COLO668 (cell line): ENCODE data around the gene KIAA1755.

Source experiments
- DNase-seq: peaks from one replicate; lab custom pipeline; 2025; ENCODE audit not compliant: unreplicated experiment; lab: John Stamatoyannopoulos, UW

Gene KIAA1755

GRCh38 chr20:38209054-38209675 is 51.4 kb downstream of the KIAA1755 start:
- DNase-seq, result no peak

DNA sequence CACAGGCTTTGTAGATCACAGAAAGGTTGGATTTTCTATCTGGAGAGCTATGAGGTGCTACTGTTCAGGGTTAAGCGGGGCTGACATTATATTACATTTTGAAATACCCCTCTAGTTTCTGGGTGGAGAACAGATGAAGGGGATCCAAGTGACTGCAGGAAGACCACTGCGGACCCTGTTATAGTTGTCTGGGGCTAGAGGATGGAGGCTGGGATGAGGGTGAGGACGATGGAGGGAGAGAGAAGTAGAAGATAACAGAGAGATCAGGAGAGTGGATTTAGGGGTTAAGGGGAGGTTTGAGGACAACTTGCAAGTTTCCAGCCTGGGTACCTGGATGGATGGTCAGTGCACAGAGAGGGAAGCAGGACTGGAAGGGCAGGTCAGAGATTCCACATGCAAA is 52.0 kb downstream of the KIAA1755 start:
- no peak for DNase-seq

DNA sequence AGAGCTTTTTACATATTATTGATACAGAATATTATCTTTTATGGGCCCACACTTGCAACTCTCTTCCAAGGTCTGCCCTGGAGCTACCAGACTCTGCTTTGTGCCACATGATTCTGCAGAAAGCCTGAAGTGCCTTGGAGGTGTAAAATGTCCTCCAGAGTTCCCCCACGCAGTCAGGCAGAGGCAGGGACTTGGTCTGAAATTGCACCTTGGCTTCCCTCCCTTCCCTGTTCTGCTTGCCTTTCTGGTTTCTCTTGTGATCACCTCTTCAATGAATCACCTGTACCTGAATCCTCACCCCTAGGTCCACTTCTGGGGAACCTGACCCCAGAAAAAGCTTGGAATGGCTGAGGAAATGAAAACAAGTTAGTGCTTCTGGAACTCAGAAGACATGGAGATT is 52.4 kb downstream of the KIAA1755 start:
- no peak for DNase-seq

GRCh38 chr20:38207621-38208020 is 52.9 kb downstream of the KIAA1755 start:
- DNase-seq, result no peak

DNA sequence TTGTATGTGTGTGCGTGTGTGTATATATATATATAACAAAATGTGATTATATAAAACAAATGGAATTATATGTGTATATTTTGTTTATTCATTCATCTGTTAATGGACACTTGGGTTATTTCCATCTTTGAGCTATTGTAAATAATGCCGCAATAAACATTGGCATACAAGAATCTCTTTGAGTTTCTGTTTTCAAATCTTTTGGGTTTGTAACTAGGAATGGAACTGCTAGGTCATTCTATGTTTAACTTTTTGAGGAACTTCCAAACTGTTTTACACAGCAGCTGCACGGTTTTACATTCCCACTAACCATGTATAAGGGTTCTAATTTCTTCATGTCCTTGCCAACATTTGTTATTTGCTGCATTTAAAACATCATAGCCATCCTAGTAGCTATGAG is 55.5 kb downstream of the KIAA1755 start:
- DNase-seq, result no peak

DNA sequence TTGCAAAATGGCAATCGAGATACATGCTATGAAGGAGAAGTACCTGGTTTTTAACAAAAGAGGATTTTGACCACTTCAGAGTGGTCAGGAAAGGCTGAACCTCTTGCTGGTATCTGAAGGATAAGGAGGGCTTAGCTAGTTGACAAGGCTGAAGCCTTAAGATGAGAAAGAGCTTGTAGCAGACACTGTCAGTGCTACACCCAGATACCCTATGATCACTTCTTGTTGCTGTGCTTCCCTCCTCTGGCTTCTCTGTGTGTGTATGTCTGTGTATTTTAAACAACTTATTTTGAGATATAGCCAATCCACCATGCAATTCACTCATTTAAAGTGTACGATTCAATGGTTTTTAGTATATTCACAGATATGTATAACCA is 56.6 kb downstream of the KIAA1755 start:
- no peak for DNase-seq

DNA sequence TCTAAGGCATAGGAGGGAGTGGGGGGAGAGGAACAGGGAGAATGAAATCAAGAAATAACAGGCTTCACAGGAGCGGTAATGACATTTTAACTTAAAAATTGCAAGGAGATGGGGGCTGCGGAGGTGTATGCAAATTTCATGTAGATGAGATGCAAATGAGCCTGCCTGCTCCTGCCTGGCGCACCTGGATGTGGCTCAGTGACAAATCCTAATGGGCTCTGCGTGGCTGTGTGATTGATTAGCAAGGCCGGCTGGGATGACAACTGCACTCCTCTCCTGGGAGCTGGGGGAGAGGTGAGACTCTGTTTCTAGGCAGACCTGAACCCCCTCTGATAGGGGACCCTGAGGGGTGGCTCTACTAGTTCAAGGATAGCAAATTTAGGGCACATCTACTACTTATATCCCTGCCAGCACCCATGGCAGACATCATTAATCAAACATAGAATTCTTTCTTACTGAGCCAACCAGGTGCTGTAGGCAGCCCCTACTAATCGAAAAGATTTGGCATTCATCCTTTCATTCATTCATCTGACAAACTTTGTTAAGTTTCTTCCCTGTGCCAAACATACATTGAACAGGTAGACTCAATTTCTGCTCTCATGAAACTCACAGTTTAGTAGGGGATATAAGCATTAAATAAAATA is 57.1 kb downstream of the KIAA1755 start:
- DNase-seq, result no peak

DNA sequence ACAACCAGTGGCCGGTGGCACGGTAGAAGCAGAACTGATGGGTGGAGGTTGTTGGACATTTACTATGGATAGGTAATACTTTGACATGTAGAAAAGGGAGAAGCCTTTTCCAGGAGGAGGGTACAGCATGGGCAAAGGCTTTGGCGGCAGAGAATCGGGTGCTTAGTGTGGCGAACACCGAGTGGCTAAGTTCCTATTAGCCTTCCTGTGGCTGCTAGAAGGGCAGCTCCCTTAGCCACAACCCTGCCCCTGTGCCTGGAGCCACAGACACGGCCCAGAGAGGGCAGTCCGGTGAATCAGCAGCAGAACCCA is 57.6 kb downstream of the KIAA1755 start:
- no peak for DNase-seq

- no peak for DNase-seq
Observed at GRCh38 chr20:38202153-38202981, 58.2 kb downstream of the KIAA1755 start.

- DNase-seq, result no peak
Observed at GRCh38 chr20:38201356-38201755, 59.2 kb downstream of the KIAA1755 start.

DNA sequence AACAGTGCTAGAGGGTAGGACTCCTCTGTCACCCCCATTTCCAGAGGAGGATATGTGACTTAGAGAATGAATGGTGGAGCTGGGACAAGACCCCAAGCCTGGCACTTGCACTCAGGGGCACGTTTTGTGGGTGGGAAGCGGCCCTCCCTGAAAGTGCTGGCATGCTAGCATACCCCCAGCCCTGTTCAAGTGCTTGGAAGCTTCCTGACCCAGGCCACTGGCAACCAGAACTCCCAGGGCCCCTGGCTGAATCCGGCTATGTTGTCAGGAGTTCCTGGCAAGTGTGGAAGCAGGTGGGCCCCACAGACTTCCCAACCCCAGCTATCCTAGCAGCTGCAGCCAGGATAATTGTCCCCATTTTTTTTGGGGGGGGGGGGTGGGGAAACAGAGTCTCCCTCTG is 59.9 kb downstream of the KIAA1755 start:
- DNase-seq, result no peak

DNA sequence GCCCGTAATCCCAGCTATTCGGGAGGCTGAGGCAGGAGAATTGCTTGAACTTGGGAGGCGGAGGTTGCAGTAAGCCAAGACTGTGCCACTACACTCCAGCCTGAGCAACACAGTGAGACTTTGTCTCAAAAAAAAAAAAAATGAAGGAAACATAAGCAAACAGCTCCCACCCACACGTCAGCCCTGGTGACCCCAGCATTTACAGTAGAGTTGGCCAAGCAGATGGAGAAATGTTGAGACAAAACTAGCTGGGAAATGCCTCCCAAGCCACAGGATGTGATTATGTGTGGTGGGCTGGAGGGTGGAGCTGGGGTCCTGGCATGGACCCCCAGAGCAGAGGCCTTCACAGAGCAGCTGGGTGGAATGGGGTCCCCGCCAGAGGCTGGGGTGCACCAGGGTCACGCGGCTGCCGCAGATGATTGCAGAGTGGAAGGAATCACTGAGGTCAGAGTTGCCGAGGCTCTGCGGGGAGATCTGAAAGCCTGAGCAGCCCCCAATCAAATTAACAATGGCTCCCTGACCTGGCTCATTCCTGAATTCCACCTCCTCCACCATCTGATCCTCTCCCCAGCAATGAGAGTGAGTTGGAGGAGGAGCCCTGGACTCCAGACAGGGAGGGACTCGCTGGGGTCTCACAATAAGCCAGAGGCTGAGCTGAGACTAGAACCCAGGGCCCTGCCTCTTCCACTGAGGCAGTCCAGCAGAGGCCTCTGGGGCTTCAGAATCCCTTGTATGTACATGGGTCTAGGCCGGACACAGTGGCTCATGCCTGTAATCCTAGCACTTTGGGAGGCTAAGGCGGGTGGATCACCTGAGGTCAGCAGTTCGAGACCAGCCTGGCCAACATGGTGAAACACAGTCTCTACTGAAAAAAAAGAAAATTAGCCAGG is 60.8 kb downstream of the KIAA1755 start:
- DNase-seq, result no peak

DNA sequence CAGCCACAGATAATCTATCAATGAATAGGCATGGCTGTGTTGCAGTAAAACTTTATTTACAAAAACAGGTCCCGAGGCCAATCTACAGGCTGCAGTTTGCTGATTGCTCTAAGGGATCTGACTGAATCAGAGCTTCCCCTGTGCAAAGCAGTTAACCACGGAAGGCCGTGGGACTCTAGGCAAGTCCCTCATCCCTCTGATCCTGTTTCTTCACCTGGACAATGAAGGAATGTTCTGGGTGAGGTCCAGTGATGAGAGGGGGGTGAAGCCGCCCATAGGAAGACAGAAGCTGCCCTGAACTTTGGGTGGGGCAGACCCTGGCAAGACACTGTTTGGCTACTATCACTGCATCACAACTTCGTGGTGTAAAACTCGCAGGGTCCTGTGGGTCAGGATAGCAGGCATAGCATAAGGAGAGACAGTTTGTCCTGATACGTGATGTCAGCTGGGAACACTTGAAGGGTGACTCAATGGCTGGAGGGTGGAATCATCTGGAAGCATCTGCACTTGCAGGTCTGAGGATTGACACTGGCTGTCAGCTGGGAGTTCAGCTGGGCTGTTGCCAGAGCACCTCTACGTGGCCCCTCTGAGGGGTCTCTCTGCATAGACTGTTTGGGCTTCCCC is 62.2 kb downstream of the KIAA1755 start:
- DNase-seq, result no peak

DNA sequence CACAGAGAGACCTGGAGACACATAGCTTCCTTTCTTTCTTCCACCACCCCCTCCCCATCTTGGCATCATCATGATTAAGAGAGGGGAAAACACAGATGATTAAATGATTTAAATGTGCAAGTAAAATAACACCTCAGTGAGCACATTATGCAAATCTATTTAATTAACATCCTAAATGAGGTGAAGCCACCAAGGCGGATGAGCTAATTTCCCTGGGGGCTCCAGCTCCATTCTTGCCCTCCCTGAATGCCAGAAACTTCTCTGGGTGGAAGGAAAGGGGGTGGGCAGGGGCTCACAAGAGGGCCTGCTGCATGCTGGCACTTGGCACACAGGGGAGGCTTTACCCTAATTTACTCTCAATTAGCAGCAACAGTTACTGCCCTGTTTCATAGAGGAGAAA is 62.9 kb downstream of the KIAA1755 start:
- DNase-seq, result no peak

DNA sequence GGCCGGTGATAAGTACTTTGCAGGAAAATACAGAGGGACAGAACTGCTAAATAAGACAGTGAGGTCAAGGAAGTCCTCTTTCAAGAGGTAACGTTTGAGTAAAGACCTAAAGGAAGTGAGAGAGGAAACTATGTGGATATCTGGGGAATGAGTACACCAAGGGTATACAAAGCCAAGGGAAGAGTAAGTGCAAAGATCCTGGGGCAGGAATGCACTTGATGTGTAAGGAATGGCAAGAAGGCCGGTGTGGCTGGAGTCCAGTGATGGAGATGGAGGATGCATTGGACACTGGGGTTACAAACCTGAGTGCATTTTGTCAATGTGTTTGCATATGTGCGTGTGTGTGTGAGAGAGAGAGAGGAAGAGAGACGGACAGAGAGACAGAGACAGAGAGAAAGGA is 63.3 kb downstream of the KIAA1755 start:
- DNase-seq, result no peak

- DNase-seq, result no peak
Observed at GRCh38 chr20:38196592-38196991, 63.9 kb downstream of the KIAA1755 start.

- no peak for DNase-seq
Observed at GRCh38 chr20:38196076-38196475, 64.5 kb downstream of the KIAA1755 start.

DNA sequence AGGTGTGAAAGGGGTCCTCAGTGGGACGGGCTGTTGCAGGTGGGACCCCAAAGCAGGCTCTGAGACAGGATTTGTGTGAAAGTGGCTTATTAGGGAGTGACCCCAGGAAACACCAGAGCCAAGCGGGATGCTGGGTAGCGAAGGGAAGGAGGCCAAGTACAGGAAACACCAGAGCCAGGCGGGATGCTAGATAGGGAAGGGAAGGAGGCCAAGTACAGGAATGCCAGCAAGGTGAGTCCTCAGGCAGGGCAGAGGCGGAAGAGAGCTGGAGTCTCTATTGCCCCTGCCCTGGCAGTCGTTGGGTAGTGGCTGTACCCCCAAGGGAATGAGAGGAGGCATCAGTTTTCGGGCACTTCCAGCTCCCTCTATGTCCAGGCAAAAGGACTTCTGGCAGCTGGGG is 65.0 kb downstream of the KIAA1755 start:
- DNase-seq, result no peak

- no peak for DNase-seq
Observed at GRCh38 chr20:38194971-38195504, 65.5 kb downstream of the KIAA1755 start.

- DNase-seq, result no peak
Observed at GRCh38 chr20:38193586-38194105, 66.9 kb downstream of the KIAA1755 start.
